Renal cortex interstitium (tissue), 11 donors: ENCODE results near the gene PPP1R36. TPM values are rescaled to one million over a fixed set of nuclear protein-coding genes. Genes with fewer than 3 reads are reported as not detected.
"Not testable (repeated sequence)": the region's sequence is repeated elsewhere in the genome, so short reads cannot be mapped to it uniquely, and the experiment has no call there.

ENCODE experiments used
- DNase-seq, 11 donors: peaks; one replicate each; pipeline ENCODE4 v3.0.0-alpha.2; 2013; ENCODE audit warnings: low read depth in 9 of 11, low spot score in 4 of 11; ENCODE audit errors: extremely low read depth in 1 of 11
- polyA plus RNA-seq, 3 donors: library from polyadenylated mRNA; unstranded; fragments of 120-200 nt; gene quantifications; one replicate each; pipeline ENCODE4 v1.2.1, GENCODE V29; 2013; ENCODE audit not compliant: insufficient read length in 3 of 3

Gene PPP1R36
- polyA plus RNA-seq, 3 donors: 0.53 to 0.70 (median 0.67) TPM

GRCh38 chr14:64558216-64558615 is 8.5 kb downstream of the PPP1R36 start:
- not testable (repeated sequence) for DNase-seq

GRCh38 chr14:64561631-64562030 is 11.9 kb downstream of the PPP1R36 start:
- DNase-seq: no peak

- no peak for DNase-seq
Measured at GRCh38 chr14:64562436-64562835, 12.7 kb downstream of the PPP1R36 start.

DNA sequence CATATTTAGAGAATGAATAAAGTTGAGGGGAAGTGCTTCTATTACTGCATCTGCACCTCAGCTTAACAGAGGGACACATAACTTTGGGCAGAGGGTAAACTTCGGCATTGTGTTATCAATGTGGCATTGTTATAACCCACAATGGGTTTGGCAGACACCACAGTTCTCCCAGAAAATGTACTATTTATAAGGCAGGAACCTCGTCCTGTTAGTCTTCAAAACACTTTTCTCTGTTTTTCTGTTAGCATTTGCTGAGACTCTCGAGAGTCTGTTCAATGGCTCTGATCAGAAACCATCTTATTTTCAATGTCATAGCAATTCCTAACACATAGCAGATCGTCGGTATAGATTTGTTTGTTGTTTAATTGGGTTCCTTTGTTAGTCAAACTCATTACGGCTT is 13.9 kb downstream of the PPP1R36 start:
- no peak for DNase-seq

GRCh38 chr14:64566651-64567122 is 16.9 kb downstream of the PPP1R36 start:
- DNase-seq: no peak

GRCh38 chr14:64569138-64569631 is 19.4 kb downstream of the PPP1R36 start:
- no peak for DNase-seq

DNA sequence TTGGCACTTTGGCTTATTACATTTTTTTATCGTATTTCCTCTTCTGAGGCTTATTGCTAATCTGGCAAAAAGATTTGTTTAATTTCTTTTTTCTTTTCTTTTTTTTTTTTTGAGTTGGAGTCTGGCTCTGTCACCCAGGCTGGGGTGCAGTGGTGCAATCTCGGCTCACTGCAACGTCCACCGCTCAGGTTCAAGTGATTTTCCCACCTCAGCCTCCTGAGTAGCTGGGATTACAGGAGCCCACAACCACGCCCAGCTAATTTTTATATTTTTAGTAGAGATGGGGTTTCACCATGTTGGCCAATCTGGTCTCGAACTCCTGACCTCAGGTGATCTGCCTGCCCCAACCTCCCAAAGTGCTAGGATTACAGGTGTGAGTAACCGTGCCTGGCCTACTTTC is 19.9 kb downstream of the PPP1R36 start:
- not testable (repeated sequence) for DNase-seq

- DNase-seq: no peak
Measured at GRCh38 chr14:64572386-64573104, 22.8 kb downstream of the PPP1R36 start.

DNA sequence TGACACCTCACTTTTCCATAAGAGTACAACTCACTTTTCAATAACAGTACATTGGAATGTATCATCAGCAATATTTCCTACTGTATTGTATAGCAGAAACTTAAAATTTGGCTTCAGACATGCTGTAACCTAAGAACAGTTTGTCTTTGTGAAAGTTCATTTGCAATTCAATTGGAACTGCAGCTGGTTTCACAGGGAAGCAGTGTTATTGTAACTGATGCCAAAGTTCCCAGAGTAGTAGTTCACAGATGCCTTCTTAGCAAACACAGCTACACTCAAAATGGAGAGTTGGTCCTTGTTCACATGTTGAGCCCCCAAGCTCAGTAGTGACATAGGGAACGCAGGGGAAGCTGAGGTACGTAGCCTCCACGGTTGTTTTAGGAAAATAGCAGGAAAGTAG is 23.3 kb downstream of the PPP1R36 start:
- DNase-seq: peak in 1 of 11 donors; percentile 34

GRCh38 chr14:64574371-64575107 is 24.8 kb downstream of the PPP1R36 start:
- no peak for DNase-seq

DNA sequence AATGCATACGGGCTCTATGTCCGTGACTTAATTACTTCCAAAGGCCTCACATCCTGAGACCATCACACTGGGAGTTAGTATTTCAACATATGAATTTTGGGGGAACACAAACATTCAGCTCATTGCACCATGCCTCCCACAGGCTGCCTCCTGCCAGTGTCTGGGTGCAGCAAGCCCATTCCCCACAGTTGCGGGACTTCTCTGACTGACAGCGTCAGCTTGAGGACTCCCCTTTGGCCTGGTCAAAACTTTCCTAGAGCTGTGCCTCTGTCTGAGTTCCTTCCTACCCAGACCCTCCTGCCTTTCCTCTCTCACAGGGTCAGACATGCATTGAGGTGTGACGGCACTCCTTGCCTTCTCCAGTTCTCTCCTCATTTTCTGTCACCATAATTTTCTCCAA is 27.4 kb downstream of the PPP1R36 start:
- no peak for DNase-seq

DNA sequence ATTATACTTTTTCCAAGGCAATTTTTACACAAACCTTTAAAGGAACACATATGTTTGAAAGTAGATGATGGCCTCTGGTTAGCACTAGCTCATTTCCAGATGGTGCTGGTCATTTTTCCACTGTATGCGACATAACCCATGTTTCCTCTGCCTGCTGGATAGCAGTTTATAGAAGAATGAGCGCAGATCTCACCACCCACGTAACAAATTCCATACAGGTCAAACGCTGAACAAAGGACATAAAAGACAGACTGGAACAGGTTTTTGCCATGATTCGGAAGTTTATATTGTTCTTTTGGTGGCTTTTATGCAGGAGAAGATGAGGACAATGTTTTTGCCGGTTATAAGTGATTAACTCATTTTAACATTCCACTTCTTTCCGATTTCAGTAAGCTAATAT is 30.7 kb downstream of the PPP1R36 start:
- peak in 1 of 11 donors; percentile 35 for DNase-seq

GRCh38 chr14:64581363-64581762 is 31.6 kb downstream of the PPP1R36 start:
- no peak for DNase-seq

- DNase-seq: no peak
Measured at GRCh38 chr14:64581817-64582216, 32.1 kb downstream of the PPP1R36 start.

DNA sequence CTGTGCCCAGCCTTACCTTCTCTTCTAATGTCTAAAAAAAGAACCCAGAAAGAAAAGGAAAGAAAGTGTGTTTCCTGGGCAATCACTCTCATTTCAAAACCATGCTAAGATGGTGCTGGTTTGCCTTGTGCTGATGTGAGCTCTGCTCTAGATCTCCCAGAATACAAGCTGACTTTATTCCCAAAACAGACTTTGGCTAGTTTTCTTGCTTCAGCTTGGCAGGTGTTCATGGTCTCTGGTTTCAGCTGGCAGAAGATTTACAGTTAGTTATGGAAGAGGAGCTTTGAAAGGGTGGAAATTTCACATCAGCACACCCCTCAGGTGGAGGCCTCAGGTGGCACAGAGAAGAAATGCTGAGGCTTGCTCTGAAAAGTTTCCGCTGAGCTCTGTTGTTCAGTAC is 34.4 kb downstream of the PPP1R36 start:
- peak in 2 of 11 donors; percentile 30 to 33 for DNase-seq

- no peak for DNase-seq
Measured at GRCh38 chr14:64591809-64592208, 42.0 kb downstream of the PPP1R36 start.

DNA sequence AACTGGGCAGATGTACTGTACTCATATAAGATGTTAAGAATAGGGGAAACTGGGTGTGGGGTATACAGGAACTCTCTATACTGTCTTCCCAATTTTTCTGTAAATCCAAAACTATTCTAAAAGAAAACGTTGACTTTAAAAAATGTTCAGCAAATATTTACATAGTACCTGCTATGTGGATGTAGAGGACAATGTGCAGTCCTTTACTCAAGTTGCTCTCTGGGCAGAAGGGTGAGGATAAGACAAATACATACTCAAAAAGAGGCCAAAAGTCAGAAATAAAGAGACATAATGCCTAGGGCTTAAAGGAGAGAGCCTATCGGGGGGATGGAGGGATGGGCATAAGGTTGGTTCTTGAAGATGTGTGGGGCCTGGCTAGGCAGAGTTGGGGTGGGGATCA is 44.7 kb downstream of the PPP1R36 start:
- DNase-seq: no peak

DNA sequence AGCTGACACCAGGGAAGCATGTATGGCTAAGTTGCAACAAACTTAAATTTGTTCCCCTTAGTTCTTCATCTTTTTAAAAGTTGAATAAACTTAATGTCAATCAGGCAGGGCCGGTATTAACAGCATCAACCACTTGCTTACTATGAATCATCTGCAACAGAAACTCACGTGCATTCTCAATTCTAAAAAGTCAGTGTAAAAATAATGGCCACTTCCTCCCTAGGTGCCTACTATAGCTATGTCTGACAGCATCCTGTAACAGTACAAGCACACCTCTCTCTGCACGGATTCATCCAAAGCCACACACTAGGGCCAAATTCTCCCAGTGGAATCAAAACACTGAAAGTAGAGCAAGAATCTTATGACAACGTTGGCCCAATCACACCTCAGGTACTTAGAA is 48.6 kb downstream of the PPP1R36 start:
- no peak for DNase-seq

- no peak for DNase-seq
Measured at GRCh38 chr14:64601571-64601970, 51.8 kb downstream of the PPP1R36 start.

DNA sequence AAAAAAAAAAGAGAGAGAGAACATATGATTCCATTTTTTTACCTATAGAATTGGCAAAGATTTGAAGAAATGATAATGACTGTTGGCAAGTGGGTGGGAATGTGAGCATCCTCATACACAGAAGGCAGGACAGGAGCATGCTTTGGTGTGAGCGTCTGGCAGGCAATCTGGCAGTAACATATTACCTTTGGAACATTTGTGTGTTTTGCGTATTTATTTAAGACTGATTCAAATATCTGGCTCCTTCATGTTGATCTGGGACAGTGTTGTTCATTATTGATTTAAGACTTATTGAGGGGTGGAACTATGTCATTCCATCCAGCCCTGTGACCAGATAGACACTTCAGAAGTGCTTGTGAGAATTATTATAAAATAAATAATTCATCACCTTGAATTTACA is 53.1 kb downstream of the PPP1R36 start:
- DNase-seq: no peak
